ENCODE measurements around the gene FECH.

GRCh38 chr18:57629422-57629821 lies 42.9 kb upstream of the FECH start:
- TF ChIP-seq CTCF (IDR thresholded peaks at IDR 0.05) (no peak), POLR2A (IDR thresholded peaks at IDR 0.05) (no peak)
